Spleen (tissue), 7 donors: ENCODE measurements around the gene GALNT8.

Experiments used
- CTCF ChIP-seq, 11 experiments: fragments of 200-600 bp in 7 of 11; fragments of 450-650 bp in 4 of 11; sonication (generic) in 4 of 11; IDR thresholded peaks in 8 of 11; conservative IDR thresholded peaks in 3 of 11; 1 replicate in 7 of 11; 2 replicates in 4 of 11; pipeline versions ENCODE4 v1.4.0 to v1.8.0; 2016 to 2021; ENCODE audit warnings: antibody characterized with exemption in 11 of 11, inconsistent platforms in 4 of 11, mild to moderate bottlenecking in 1 of 11
- POLR2A ChIP-seq, 3 donors: fragments of 450-650 bp; IDR thresholded peaks; one replicate each; pipeline ENCODE4 v1.5.1; 2017; ENCODE audit warnings: antibody characterized with exemption in 3 of 3, mild to moderate bottlenecking in 1 of 3
- donor health status: DM: no; HTN: no; CAD: no; lungs with moderate emphysema.
- donor health status: DM: no; HTN: no; CAD: no.
- donor health status: DM: no; HTN: no; CAD: no.

GRCh38 chr12:4725057-4725456 is 4.9 kb downstream of the GALNT8 start:
- TF ChIP-seq CTCF (IDR thresholded peaks at IDR 0.05 in 8 of 11, conservative IDR thresholded peaks at IDR 0.05 in 3 of 11) (no peak), POLR2A (IDR thresholded peaks at IDR 0.05) (no peak)
